ENCODE measurements around the gene PFKFB2.
A peak's percentile ranks its signal among the peaks of the same experiment; 100 is the strongest.

The PFKFB2 gene

DNA sequence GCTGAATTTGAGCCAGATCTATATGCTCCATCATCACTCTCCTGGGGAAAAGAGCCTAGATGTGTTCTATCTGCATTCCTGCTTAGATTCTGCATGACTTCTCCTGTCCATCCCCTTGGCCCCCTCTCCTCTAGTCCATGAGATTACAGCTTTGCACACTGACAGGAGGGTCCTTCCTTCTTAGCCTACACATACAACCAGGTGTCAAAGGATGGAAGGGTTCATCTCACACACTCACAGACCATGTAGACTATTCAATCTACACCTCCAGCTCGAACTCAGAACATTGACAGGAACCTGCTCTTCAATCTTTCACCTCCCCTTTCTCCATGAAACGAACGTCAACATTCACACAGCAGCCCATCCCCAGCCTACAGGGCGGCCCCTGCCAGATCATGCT is 34.4 kb upstream of the PFKFB2 start:
- TF ChIP-seq, protein P1, sequence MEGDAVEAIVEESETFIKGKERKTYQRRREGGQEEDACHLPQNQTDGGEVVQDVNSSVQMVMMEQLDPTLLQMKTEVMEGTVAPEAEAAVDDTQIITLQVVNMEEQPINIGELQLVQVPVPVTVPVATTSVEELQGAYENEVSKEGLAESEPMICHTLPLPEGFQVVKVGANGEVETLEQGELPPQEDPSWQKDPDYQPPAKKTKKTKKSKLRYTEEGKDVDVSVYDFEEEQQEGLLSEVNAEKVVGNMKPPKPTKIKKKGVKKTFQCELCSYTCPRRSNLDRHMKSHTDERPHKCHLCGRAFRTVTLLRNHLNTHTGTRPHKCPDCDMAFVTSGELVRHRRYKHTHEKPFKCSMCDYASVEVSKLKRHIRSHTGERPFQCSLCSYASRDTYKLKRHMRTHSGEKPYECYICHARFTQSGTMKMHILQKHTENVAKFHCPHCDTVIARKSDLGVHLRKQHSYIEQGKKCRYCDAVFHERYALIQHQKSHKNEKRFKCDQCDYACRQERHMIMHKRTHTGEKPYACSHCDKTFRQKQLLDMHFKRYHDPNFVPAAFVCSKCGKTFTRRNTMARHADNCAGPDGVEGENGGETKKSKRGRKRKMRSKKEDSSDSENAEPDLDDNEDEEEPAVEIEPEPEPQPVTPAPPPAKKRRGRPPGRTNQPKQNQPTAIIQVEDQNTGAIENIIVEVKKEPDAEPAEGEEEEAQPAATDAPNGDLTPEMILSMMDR (IDR thresholded peaks at IDR 0.05; ENCODE audit: low read length, missing control alignments) = no peak
- H3K4me3 ChIP-seq (replicated peaks; ENCODE audit: low read depth, low read length) = no peak overlapping the region
- DNase-seq (ENCODE audit: low read depth) = no peak

DNA sequence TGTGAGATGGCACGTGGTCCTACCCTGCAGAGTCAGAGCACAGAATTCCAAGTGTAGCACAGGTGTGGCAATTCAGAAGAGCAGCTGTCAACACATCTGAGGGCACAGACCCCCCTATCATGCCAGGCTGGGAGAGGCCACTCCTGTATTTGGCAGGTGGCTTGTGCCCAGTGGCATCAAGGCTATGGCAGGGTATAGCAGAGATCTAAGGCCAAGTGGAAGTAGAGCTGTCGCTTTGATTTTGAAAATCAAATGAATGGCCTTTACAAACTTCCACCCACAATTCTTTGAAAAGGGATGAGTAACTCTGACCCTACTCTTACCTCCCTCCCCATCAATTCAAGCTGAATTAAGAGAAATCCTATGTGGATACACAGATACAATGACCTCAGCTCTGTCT is 33.9 kb upstream of the PFKFB2 start:
- TF ChIP-seq, protein P1 (IDR thresholded peaks at IDR 0.05; ENCODE audit: low read length, missing control alignments) = no peak
- H3K4me3 ChIP-seq (replicated peaks; ENCODE audit: low read depth, low read length) = no peak overlapping the region
- no peak for DNase-seq (ENCODE audit: low read depth)

DNA sequence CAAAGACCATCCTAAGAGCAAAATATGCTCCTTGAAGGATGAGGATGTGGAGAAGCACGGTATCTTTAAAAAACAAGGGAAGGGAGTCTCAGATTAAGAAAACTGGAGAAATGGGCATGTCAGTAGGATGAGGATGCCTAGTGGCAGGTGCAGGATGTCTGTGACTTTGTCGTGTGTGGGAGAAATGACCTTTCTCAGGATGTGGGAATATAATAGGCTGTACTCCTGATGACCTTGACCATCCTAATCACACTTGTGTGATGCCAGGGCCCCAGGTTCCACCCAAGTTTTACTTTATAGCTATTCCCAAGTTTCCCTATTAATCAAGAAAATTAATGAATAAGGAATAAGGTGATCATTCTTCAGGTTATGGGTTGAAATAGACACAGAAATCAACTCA is 33.4 kb upstream of the PFKFB2 start:
- H3K4me3 ChIP-seq (replicated peaks; ENCODE audit: low read depth, low read length) = no peak overlapping the region
- DNase-seq (ENCODE audit: low read depth) = no peak
- TF ChIP-seq, protein P1 (IDR thresholded peaks at IDR 0.05; ENCODE audit: low read length, missing control alignments) = no peak

DNA sequence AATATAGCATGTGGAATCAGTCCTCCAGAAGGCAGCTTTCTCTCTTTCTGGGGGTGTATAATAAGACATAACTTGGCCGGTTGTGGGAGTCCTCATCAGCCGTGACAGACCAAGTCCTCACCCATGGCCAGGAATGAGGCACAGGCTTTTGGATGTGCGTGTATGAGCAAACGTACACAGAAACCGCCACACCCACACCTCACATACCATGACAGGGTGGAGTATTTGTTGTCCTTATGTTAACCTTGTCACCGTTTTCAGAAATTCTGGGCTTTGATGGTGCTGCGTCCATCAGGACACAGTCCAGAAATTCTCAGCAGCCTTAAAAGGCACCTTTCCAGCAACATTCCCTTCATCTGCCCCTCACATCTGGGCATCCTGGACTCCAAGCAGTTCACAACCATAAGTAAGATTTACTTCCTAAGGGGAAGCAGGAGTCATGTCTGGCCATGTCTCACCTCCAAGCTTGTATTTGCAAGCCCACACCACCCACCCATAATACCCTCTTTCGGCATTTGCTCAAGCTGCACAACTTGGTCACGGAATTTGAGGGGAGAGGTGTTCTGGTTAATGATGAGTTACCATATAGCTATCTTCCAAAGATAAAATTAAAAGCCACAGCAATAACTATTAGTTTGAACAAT is 32.9 kb upstream of the PFKFB2 start:
- H3K4me3 ChIP-seq (replicated peaks; ENCODE audit: low read depth, low read length) = no peak overlapping the region
- TF ChIP-seq, protein P1 (IDR thresholded peaks at IDR 0.05; ENCODE audit: low read length, missing control alignments) = no peak
- no peak for DNase-seq (ENCODE audit: low read depth)

DNA sequence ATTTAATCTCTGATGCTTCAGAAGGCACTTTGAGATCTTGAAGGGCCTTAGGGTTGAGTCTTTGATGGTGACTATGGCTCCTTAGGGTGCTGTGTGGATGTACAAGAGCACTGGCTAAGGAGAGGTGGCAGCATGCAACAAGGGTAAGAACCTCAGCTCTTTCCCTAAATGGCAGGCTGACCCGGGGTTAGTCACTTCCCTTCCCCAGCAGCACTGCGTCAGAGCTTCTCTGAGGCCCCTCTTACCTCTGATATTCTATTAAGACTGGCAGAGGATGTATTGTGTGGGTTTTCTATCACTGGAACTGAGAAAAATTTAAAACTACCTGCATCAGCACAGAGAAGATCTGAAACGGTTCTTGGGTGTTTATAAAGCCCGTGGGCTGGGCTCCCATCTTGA is 32.4 kb upstream of the PFKFB2 start:
- H3K4me3 ChIP-seq (replicated peaks; ENCODE audit: low read depth, low read length) = no peak overlapping the region
- TF ChIP-seq, protein P1 (IDR thresholded peaks at IDR 0.05; ENCODE audit: low read length, missing control alignments) = no peak
- peak; percentile 55 for DNase-seq (ENCODE audit: low read depth)

DNA sequence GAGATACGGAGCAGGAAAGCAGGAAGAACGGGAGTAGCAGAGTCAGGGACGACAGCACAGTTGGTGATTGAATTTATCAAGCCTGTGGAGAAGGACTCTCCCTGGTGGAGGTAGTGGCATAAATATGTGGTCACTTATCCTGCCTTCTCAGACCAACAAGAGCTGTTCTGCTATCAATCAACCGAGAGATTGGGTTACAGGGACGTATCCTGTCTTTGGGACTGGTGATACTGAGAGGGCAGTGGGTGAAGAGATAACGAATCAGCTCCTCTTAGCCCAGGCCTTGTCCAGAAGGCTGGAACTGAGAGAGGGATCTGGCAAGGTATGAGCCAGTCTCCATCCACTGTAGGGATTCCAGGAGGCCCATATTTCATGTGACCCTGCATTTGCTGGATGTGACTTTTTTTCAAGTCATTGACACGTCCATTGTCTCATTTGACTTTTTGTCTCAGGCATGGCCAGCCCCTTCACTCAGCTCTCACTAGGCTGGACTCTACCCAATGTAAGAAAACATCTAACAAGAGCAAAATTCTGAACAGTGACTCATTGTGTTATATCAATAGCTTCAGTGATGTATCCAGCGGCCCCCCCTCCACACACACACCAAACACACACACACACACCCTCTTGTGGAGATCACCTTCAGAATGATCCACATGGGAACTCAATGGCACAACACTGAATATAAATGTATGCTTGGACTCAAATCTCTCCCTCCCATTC is 31.8 kb upstream of the PFKFB2 start:
- DNase-seq (ENCODE audit: low read depth) = peak; percentile 58
- TF ChIP-seq, protein P1 (IDR thresholded peaks at IDR 0.05; ENCODE audit: low read length, missing control alignments) = no peak
- no peak overlapping the region for H3K4me3 ChIP-seq (replicated peaks; ENCODE audit: low read depth, low read length)
